HepG2 (cell line): Measurements from ENCODE around the gene C16orf95. TPM values are rescaled to one million over a fixed set of nuclear protein-coding genes. Genes with fewer than 3 reads are reported as not detected.

ENCODE experiments used
- ATAD3A ChIP-seq: sonication (generic); formaldehyde crosslinking; IDR thresholded peaks from 2 replicates; pipeline ENCODE4 v1.4.0; 2020; ENCODE audit warnings: missing genetic modification reagents
- CC2D1A ChIP-seq: sonication (generic); formaldehyde crosslinking; IDR thresholded peaks from 2 replicates; pipeline ENCODE4 v1.8.1; 2023; ENCODE audit warnings: mild to moderate bottlenecking, missing genetic modification reagents
- CCDC6 ChIP-seq: sonication (generic); formaldehyde crosslinking; IDR thresholded peaks from 2 replicates; pipeline ENCODE4 v1.8.1; 2022; ENCODE audit warnings: mild to moderate bottlenecking, missing genetic modification reagents, moderate library complexity
- CSRNP1 ChIP-seq: sonication (generic); formaldehyde crosslinking; IDR thresholded peaks from 2 replicates; pipeline ENCODE4 v1.8.1; 2023; ENCODE audit warnings: mild to moderate bottlenecking, missing genetic modification reagents
- MLLT10 ChIP-seq: sonication (generic); formaldehyde crosslinking; IDR thresholded peaks from 2 replicates; pipeline ENCODE4 v1.4.0; 2020; ENCODE audit warnings: missing genetic modification reagents
- MLX ChIP-seq: IDR thresholded peaks from 2 replicates; pipeline ENCODE4 v1.6.1; 2016
- REXO4 ChIP-seq: sonication (generic); formaldehyde crosslinking; IDR thresholded peaks from 2 replicates; pipeline ENCODE4 v1.8.0; 2022; ENCODE audit warnings: missing genetic modification reagents, mild to moderate bottlenecking, borderline replicate concordance
- SNAPC2 ChIP-seq: sonication (generic); formaldehyde crosslinking; IDR thresholded peaks from 2 replicates; pipeline ENCODE4 v1.8.1; 2022; ENCODE audit warnings: mild to moderate bottlenecking, missing genetic modification reagents
- STAT6 ChIP-seq: sonication (generic); formaldehyde crosslinking; IDR thresholded peaks from 2 replicates; pipeline ENCODE4 v1.4.0; 2020; ENCODE audit warnings: missing genetic modification reagents, mild to moderate bottlenecking, borderline replicate concordance
- THAP9 ChIP-seq: sonication (generic); formaldehyde crosslinking; IDR thresholded peaks from 2 replicates; pipeline ENCODE4; 2020; ENCODE audit warnings: missing genetic modification reagents, mild to moderate bottlenecking, borderline replicate concordance
- ZBTB33 ChIP-seq: sonication (generic); formaldehyde crosslinking; IDR thresholded peaks from 2 replicates; pipeline ENCODE4 v1.4.0; 2020; ENCODE audit warnings: missing genetic modification reagents
- ZBTB8A ChIP-seq: sonication (generic); formaldehyde crosslinking; IDR thresholded peaks from 2 replicates; pipeline ENCODE4 v1.4.0; 2020; ENCODE audit warnings: mild to moderate bottlenecking, low read depth, missing genetic modification reagents, borderline replicate concordance
- ZNF235 ChIP-seq: sonication (generic); formaldehyde crosslinking; IDR thresholded peaks from 2 replicates; pipeline ENCODE4 v1.8.1; 2023; ENCODE audit warnings: mild to moderate bottlenecking, missing genetic modification reagents, borderline replicate concordance
- ZNF260 ChIP-seq: sonication (generic); formaldehyde crosslinking; IDR thresholded peaks from 2 replicates; pipeline ENCODE4 v1.4.0; 2020; ENCODE audit warnings: missing genetic modification reagents, low read depth, mild to moderate bottlenecking, borderline replicate concordance
- ZNF274 ChIP-seq: sonication (generic); formaldehyde crosslinking; IDR thresholded peaks from 2 replicates; pipeline ENCODE4 v1.5.1; 2020; ENCODE audit warnings: mild to moderate bottlenecking, missing genetic modification reagents
- ZNF510 ChIP-seq: sonication (generic); formaldehyde crosslinking; IDR thresholded peaks from 2 replicates; pipeline ENCODE4 v1.4.0; 2020; ENCODE audit warnings: low read depth, mild to moderate bottlenecking, missing genetic modification reagents
- ZNF747 ChIP-seq: sonication (generic); formaldehyde crosslinking; IDR thresholded peaks from 2 replicates; pipeline ENCODE4 v1.8.1; 2023; ENCODE audit warnings: missing genetic modification reagents, mild to moderate bottlenecking, borderline replicate concordance
- ZNF781 ChIP-seq: sonication (generic); formaldehyde crosslinking; IDR thresholded peaks from 2 replicates; pipeline ENCODE4 v1.5.1; 2020; ENCODE audit warnings: borderline replicate concordance, mild to moderate bottlenecking, missing genetic modification reagents; ENCODE audit errors: not compliant biosample characterization
- polyA plus RNA-seq, 8 experiments: library from polyadenylated mRNA; depleted of rRNA in 3 of 8; stranded (reverse) in 7 of 8; unstranded in 1 of 8; fragments of >200 nt; fragmentation: Illumina TruSeq in 4 of 8; extraction: Trizol in 4 of 8; gene quantifications; 2 replicates each; pipeline versions ENCODE4 v1.2.1 to v1.2.3, GENCODE V29; 2011 to 2016; ENCODE audit warnings: low read depth in 4 of 8, missing spikeins in 1 of 8, mixed read lengths in 1 of 8; ENCODE audit not compliant: insufficient read depth in 1 of 8
- total RNA-seq, 5 experiments: library from RNA; depleted of rRNA; stranded (reverse); fragments of >200 nt; fragmentation: Illumina TruSeq; extraction: Trizol; gene quantifications; 2 replicates each; pipeline ENCODE4 v1.2.3, GENCODE V29; 2016; ENCODE audit warnings: low read depth in 1 of 5

C16orf95 gene
- total and polyA plus RNA-seq, 2 of the 13 experiments (the other 11 are each of a cell fraction or from before 2014, with no cell fraction given): 2.8 to 8.6 TPM

GRCh38 chr16:87295661-87296531 is 21.3 kb downstream of the C16orf95 start (continued):
- 0 out of 2 replicates have a peak, but pooled peaks have one; percentile 43 for TF ChIP-seq ZBTB33 (CRISPR knock-in tag)
- no peak for TF ChIP-seq CC2D1A
- no peak for TF ChIP-seq ZNF747 (CRISPR knock-in tag)
- no peak for TF ChIP-seq SNAPC2
- 0 out of 2 replicates have a peak, but pooled peaks have one; percentile 31 for TF ChIP-seq MLX (CRISPR knock-in tag)
- no peak for TF ChIP-seq REXO4 (CRISPR knock-in tag)
- no peak for TF ChIP-seq MLLT10
- TF ChIP-seq CCDC6 (CRISPR knock-in tag): no peak
- TF ChIP-seq ZNF510 (CRISPR knock-in tag): no peak
- no peak for TF ChIP-seq ZNF260 (CRISPR knock-in tag)
- no peak for TF ChIP-seq ZNF235 (CRISPR knock-in tag)
- TF ChIP-seq ZNF781 (CRISPR knock-in tag): no peak
- no peak for TF ChIP-seq ZNF274 (CRISPR knock-in tag)
- TF ChIP-seq ATAD3A (CRISPR knock-in tag): no peak
- TF ChIP-seq CSRNP1: no peak
- TF ChIP-seq STAT6 (CRISPR knock-in tag): no peak
- TF ChIP-seq ZBTB8A: no peak
- TF ChIP-seq THAP9 (CRISPR knock-in tag): 0 out of 2 replicates have a peak, but pooled peaks have one; percentile 42
